Measurements from ENCODE around the gene TMEM179B. TPM values are rescaled to one million over a fixed set of nuclear protein-coding genes. Genes with fewer than 3 reads are reported as not detected.
"Not testable (repeated sequence)": the region's sequence is repeated elsewhere in the genome, so short reads cannot be mapped to it uniquely, and the experiment has no call there.

TMEM179B gene
- polyA plus RNA-seq, 3 donors from 2014 or later, result 162 to 290 (median 174) TPM

- H3K4me3 Mint-ChIP-seq, result no peak overlapping the region
- no peak for DNase-seq
- H3K4me1 Mint-ChIP-seq, result peaks cover 14% of the 10 kb centered on the region in 2 donors
- no peaks in the 10 kb centered on the region for H3K9me3 Mint-ChIP-seq
- H3K27me3 Mint-ChIP-seq (ENCODE audit: low read depth in 3 of 3), result peaks cover 0 to 7% (median 4%) of the 10 kb centered on the region in 3 donors
- peaks cover 29 to 50% (median 30%) of the 10 kb centered on the region in 3 donors for H3K36me3 Mint-ChIP-seq
- peak overlapping the region in 2 of 6 donors; percentile 37 to 60 for H3K27ac Mint-ChIP-seq
Observed at GRCh38 chr11:62796281-62796680, 9.1 kb downstream of the TMEM179B start.

GRCh38 chr11:62799486-62799885, 12.3 kb downstream of the TMEM179B start:
- H3K27ac Mint-ChIP-seq, result peak overlapping the region in 2 of 6 donors; percentile 22 to 23
- no peak for DNase-seq
- H3K4me3 Mint-ChIP-seq, result no peak overlapping the region
- peaks cover 13 to 14% of the 10 kb centered on the region in 2 donors for H3K4me1 Mint-ChIP-seq
- H3K36me3 Mint-ChIP-seq, result peaks cover 32 to 56% (median 32%) of the 10 kb centered on the region in 3 donors
- peaks cover 0 to 3% (median 1%) of the 10 kb centered on the region in 3 donors for H3K27me3 Mint-ChIP-seq (ENCODE audit: low read depth in 3 of 3)
- peaks cover 0 to 2% (median 0%) of the 10 kb centered on the region in 6 donors for H3K9me3 Mint-ChIP-seq

DNA sequence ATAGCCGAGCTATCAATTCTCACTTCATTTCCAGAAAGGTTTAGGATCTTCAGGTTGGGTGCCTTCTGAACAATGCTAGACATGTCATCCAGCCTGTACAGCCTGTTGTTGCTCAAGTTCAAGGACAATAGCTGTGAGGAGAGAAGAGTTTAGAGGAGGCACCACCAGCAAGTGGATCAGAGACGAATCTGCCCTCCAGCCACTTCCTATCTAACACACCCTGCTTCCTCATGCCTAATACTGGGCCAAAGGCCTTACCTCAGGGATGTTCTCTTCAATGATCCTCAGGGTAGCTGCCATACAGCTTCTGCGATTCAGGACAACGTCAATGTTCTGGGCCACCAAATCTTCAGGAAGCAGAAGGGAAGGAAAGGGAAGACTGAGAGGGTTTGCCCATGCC, 13.9 kb downstream of the TMEM179B start:
- peaks cover 19 to 41% (median 24%) of the 10 kb centered on the region in 3 donors for H3K36me3 Mint-ChIP-seq
- H3K27ac Mint-ChIP-seq, result peak overlapping the region in 1 of 6 donors; percentile 23
- peaks cover 26 to 29% of the 10 kb centered on the region in 2 donors for H3K4me1 Mint-ChIP-seq
- peaks cover 6 to 7% (median 6%) of the 10 kb centered on the region in 3 donors for H3K27me3 Mint-ChIP-seq (ENCODE audit: low read depth in 3 of 3)
- DNase-seq, result no peak
- H3K9me3 Mint-ChIP-seq, result peaks cover 0 to 2% (median 0%) of the 10 kb centered on the region in 6 donors
- no peak overlapping the region for H3K4me3 Mint-ChIP-seq

GRCh38 chr11:62804310-62805075, 17.3 kb downstream of the TMEM179B start:
- Mint-ChIP-seq H3K27me3 (ENCODE audit: low read depth in 3 of 3) (peaks cover 6 to 8% (median 7%) of the 10 kb centered on the region in 3 donors), H3K27ac (peak overlapping the region; percentile 92 to 96 (median 94)), H3K4me1 (peaks cover 30 to 34% of the 10 kb centered on the region in 2 donors), H3K4me3 (peak overlapping the region; percentile 94 to 100 (median 97)), H3K36me3 (peaks cover 11 to 26% (median 16%) of the 10 kb centered on the region in 3 donors), H3K9me3 (peaks cover 0 to 2% (median 0%) of the 10 kb centered on the region in 6 donors)
- no peak for DNase-seq

GRCh38 chr11:62805076-62805892, 18.1 kb downstream of the TMEM179B start, which contains the start of gene NXF1:
Gene NXF1 (minus strand): TSS chr11:62805440. CDS start chr11:62805356, 84 bp downstream.
- H3K4me3 Mint-ChIP-seq, result peak within 1 kb of the TSS; percentile 94 to 100 (median 97)
- H3K27me3 Mint-ChIP-seq (ENCODE audit: low read depth in 3 of 3), result peaks cover 6 to 8% (median 7%) of the 10 kb centered on the region in 3 donors
- DNase-seq, result peak; percentile 97 to 98 (median 98)
- H3K4me1 Mint-ChIP-seq, result peaks cover 30 to 34% of the 10 kb centered on the region in 2 donors
- H3K36me3 Mint-ChIP-seq, result peaks cover 11 to 21% (median 12%) of the 10 kb centered on the region in 3 donors
- H3K9me3 Mint-ChIP-seq, result peaks cover 0 to 2% (median 0%) of the 10 kb centered on the region in 6 donors
- peak within 1 kb of the TSS; percentile 93 to 98 (median 96) for H3K27ac Mint-ChIP-seq

DNA sequence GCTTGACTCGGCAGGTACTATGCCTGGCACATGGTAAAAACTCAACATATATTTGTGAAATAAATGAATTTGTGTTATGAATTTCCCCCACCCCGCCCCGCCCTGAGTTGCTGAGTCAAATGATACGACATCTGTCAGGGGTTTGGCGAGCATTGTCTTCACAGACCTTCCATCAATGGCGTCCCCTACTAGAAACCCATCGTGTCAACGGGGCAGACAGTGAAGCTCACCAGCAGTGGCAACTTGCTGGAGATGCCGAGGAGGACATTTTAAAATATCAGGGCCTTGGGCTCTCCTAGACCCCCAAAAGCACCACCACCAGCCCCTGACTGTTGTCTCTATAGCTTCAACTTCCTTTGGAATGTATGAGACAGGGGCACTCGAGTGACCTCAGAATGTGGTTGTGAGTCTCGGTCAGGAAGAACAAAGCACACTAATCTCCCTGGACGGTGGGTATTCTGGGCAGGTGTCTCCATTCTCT, 18.8 kb downstream of the TMEM179B start:
- H3K4me1 Mint-ChIP-seq, result peaks cover 30 to 34% of the 10 kb centered on the region in 2 donors
- DNase-seq, result no peak
- peak overlapping the region; percentile 93 to 98 (median 94) for H3K27ac Mint-ChIP-seq
- H3K9me3 Mint-ChIP-seq, result peaks cover 0 to 2% (median 0%) of the 10 kb centered on the region in 6 donors
- peaks cover 6 to 8% (median 7%) of the 10 kb centered on the region in 3 donors for H3K27me3 Mint-ChIP-seq (ENCODE audit: low read depth in 3 of 3)
- peak overlapping the region; percentile 94 to 100 (median 96) for H3K4me3 Mint-ChIP-seq
- peaks cover 8 to 19% (median 9%) of the 10 kb centered on the region in 3 donors for H3K36me3 Mint-ChIP-seq

- Mint-ChIP-seq H3K9me3 (peaks cover 0 to 2% (median 0%) of the 10 kb centered on the region in 6 donors), H3K4me3 (peak overlapping the region in 4 of 5 donors; percentile 43 to 100 (median 94)), H3K27me3 (ENCODE audit: low read depth in 3 of 3) (peaks cover 6 to 9% (median 7%) of the 10 kb centered on the region in 3 donors), H3K27ac (peak overlapping the region in 3 of 6 donors; percentile 68 to 94 (median 93)), H3K4me1 (peaks cover 30 to 34% of the 10 kb centered on the region in 2 donors), H3K36me3 (peaks cover 2 to 12% (median 4%) of the 10 kb centered on the region in 3 donors)
- DNase-seq, result no peak
Observed at GRCh38 chr11:62806611-62807121, 19.5 kb downstream of the TMEM179B start.

DNA sequence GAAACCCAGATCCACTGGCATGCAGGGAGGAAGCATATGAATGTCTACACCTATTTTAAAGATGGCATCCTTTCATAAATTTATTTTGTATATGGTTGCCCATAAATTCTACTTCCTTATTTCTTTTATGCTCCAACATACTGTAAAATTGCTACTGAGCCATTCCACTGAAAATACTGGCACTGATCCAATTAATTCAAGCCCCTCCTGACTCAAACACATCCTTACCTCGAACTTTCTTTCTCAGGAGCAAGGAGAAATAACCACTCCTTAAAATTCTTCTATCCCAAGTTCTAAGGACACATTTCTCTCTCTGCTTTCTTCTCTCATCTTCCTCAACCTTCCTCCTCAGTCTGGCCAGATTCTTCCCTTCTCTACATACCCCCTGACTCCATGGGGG, 23.5 kb downstream of the TMEM179B start:
- DNase-seq, result no peak
- Mint-ChIP-seq H3K27me3 (ENCODE audit: low read depth in 3 of 3) (peaks cover 0 to 6% (median 2%) of the 10 kb centered on the region in 3 donors), H3K36me3 (peaks cover 0 to 4% (median 3%) of the 10 kb centered on the region in 3 donors), H3K27ac (peak overlapping the region in 2 of 6 donors; percentile 24 to 53), H3K4me3 (no peak overlapping the region), H3K9me3 (no peaks in the 10 kb centered on the region), H3K4me1 (peaks cover 8 to 9% of the 10 kb centered on the region in 2 donors)

DNA sequence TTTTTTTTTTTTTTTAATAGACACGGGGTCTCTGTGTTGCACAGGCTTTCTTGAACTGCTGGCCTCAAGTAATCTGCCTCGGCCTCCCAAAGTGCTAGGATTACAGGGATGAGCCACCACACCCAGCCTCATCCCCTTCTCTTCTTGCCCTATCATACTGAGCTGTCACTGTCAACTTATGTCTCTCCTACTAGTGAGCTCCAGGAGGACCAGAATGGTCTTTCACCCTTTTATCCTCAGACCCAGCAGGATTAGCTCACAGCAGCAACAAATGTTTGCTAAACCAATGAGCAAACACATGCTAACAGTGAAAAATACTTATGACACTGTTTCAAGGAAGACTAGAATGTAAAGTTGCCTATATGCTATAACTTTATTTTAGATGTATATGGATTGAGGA, 24.5 kb downstream of the TMEM179B start:
- H3K36me3 Mint-ChIP-seq, result peaks cover 0 to 4% (median 3%) of the 10 kb centered on the region in 3 donors
- H3K9me3 Mint-ChIP-seq, result no peaks in the 10 kb centered on the region
- H3K27me3 Mint-ChIP-seq (ENCODE audit: low read depth in 3 of 3), result peaks cover 0 to 4% (median 2%) of the 10 kb centered on the region in 3 donors
- H3K4me1 Mint-ChIP-seq, result no peaks in the 10 kb centered on the region
- no peak overlapping the region for H3K4me3 Mint-ChIP-seq
- DNase-seq, result no peak
- peak overlapping the region in 1 of 6 donors; percentile 23 for H3K27ac Mint-ChIP-seq

- Mint-ChIP-seq H3K27me3 (ENCODE audit: low read depth in 3 of 3) (peaks cover 3 to 10% (median 4%) of the 10 kb centered on the region in 3 donors), H3K27ac (no peak overlapping the region), H3K9me3 (no peaks in the 10 kb centered on the region), H3K4me1 (peaks cover 0 to 5% of the 10 kb centered on the region in 2 donors), H3K36me3 (peaks cover 3 to 14% (median 8%) of the 10 kb centered on the region in 3 donors), H3K4me3 (no peak overlapping the region)
- no peak for DNase-seq
Observed at GRCh38 chr11:62816557-62816956, 29.4 kb downstream of the TMEM179B start.

DNA sequence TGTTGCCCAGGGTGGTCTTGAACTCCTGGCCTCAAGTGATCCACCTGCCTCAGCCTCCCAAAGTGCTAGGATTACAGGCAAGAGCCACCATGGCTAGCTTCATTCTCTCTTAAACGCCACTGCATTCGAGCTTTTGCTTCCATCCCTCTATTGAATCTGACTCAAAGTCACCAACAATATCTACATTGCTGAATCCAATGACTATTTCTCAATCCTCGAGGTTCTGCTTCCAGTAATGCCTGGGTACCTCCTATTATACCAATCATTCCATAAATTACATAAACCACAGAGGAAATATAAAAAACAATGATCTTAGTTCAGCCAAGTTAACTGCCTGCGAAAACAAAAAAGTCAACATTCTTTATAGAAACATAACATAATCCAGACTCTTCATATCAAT, 29.9 kb downstream of the TMEM179B start:
- peak overlapping the region in 3 of 6 donors; percentile 0 to 69 (median 36) for H3K27ac Mint-ChIP-seq
- H3K27me3 Mint-ChIP-seq (ENCODE audit: low read depth in 3 of 3), result peaks cover 3 to 10% (median 4%) of the 10 kb centered on the region in 3 donors
- no peak overlapping the region for H3K4me3 Mint-ChIP-seq
- H3K4me1 Mint-ChIP-seq, result peaks cover 0 to 5% of the 10 kb centered on the region in 2 donors
- no peak for DNase-seq
- peaks cover 3 to 14% (median 8%) of the 10 kb centered on the region in 3 donors for H3K36me3 Mint-ChIP-seq
- no peaks in the 10 kb centered on the region for H3K9me3 Mint-ChIP-seq

DNA sequence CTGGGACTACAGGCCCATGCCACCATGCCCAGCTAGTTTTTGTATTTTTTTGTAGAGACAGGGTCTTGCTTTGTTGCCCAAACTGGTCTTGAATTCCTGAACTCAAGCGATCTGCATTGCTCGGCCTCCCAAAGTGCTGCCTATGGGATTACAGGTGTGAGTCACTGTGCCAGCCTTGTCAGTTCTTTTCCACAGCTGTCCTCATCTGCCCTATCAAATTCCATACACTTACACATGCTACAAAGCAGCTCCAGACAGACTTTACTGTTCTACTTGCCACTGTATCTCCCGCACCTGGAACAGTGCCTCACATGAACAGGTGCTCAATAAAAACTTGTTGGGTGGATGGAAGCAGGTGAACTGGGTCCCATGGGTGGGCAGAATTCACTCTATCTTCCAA, 36.5 kb downstream of the TMEM179B start:
- Mint-ChIP-seq H3K27ac (peak overlapping the region in 1 of 6 donors; percentile 19), H3K4me3 (no peak overlapping the region), H3K36me3 (peaks cover 25 to 42% (median 26%) of the 10 kb centered on the region in 3 donors), H3K9me3 (no peaks in the 10 kb centered on the region), H3K4me1 (peaks cover 4 to 13% of the 10 kb centered on the region in 2 donors), H3K27me3 (ENCODE audit: low read depth in 3 of 3) (peaks cover 1 to 8% (median 3%) of the 10 kb centered on the region in 3 donors)
- DNase-seq, result no peak

DNA sequence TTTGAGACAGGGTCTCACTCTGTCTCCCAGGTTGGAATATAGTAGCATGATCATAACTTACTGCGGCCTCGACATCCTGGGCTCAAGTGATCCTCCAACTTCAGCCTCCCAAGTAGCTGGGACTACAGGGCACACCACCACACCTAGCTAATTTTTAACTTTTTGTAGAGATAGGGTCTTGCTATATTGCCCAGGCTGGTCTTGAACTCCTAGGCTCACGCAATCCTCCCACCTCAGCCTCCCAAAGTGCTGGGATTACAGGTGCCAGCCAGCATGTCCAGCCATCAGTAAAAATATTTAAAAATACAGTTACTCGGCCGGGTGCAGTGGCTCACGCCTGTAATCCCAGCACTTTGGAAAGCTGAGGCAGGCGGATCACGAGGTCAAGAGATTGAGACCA, 40.9 kb downstream of the TMEM179B start:
- not testable (repeated sequence) for DNase-seq, H3K4me3 Mint-ChIP-seq, H3K27ac Mint-ChIP-seq, H3K9me3 Mint-ChIP-seq
- H3K27me3 Mint-ChIP-seq (ENCODE audit: low read depth in 3 of 3), result peaks cover 4 to 10% (median 7%) of the 10 kb centered on the region in 3 donors
- H3K4me1 Mint-ChIP-seq, result peaks cover 26 to 43% of the 10 kb centered on the region in 2 donors
- H3K36me3 Mint-ChIP-seq, result peaks cover 15 to 28% (median 19%) of the 10 kb centered on the region in 3 donors

Data from immature natural killer cell (primary cell).